ENCODE results near the gene GAB4. TPM values are rescaled to one million over a fixed set of nuclear protein-coding genes. Genes with fewer than 3 reads are reported as not detected.

Gene GAB4
- total and polyA plus RNA-seq, 2 of the 8 experiments (the other 6 are each of a cell fraction or from before 2014, with no cell fraction given) = 0.03 to 0.17 TPM

- DNase-seq (ENCODE audit: low read depth in 1 of 2, low spot score in 2 of 2) = no peak
- no peak overlapping the region for H3K4me3 ChIP-seq (ENCODE audit: extremely low read depth in 1 of 4, insufficient read depth in 2 of 4, low read depth in 3 of 4, low read length in 4 of 4)
- no peak overlapping the region for H4K8ac ChIP-seq (ENCODE audit: extremely low read depth, insufficient read depth, low read length)
- H4K91ac ChIP-seq (replicated peaks; ENCODE audit: insufficient read length, low read length) = no peak overlapping the region
- no peaks in the 10 kb centered on the region for H4K20me1 ChIP-seq (replicated peaks in 1 of 2; ENCODE audit: control insufficient read depth in 1 of 2, insufficient read depth in 2 of 2, low read length in 2 of 2)
- H2BK120ac ChIP-seq (replicated peaks; ENCODE audit: low read depth, low read length) = no peak overlapping the region
- H3K23me2 ChIP-seq (ENCODE audit: low read depth, low read length) = no peaks in the 10 kb centered on the region
- H3K79me1 ChIP-seq (ENCODE audit: low read depth, low read length) = no peaks in the 10 kb centered on the region
- no peak overlapping the region for H2BK15ac ChIP-seq (ENCODE audit: low read length)
- H2BK5ac ChIP-seq (ENCODE audit: low read depth, low read length) = no peak overlapping the region
- ChIA-PET POLR2A (ENCODE audit: partially characterized antibody) (no interaction called here), CTCF (ENCODE audit: partially characterized antibody) (no interaction called here)
- no peaks in the 10 kb centered on the region for H3K27me3 ChIP-seq (replicated peaks in 1 of 4; ENCODE audit: control insufficient read depth in 3 of 4, extremely low read depth in 1 of 4, insufficient read depth in 3 of 4, low read length in 3 of 4)
- FAIRE-seq = no peak
- no peak overlapping the region for H3K18ac ChIP-seq (ENCODE audit: extremely low read depth, low read length)
- no peak overlapping the region for H3K4ac ChIP-seq (replicated peaks; ENCODE audit: insufficient read length, low read depth, low read length)
- WGBS, 2 experiments (ENCODE audit: extremely low coverage in 1 of 2, insufficient coverage in 1 of 2, insufficient read length in 1 of 2, insufficient replicate concordance in 2 of 2, low coverage in 1 of 2, low lambda C conversion rate in 2 of 2, missing lambda C conversion rate in 1 of 2) = 64% methylated on average over 11 of the region's 11 CpGs; no CpG with 5 or more reads in 1 of the 2 experiments
- TF ChIP-seq YY1 (IDR thresholded peaks at IDR 0.05; ENCODE audit: low read depth, low read length) = no peak
- no peak for TF ChIP-seq CBX8 (IDR thresholded peaks at IDR 0.05; ENCODE audit: borderline replicate concordance, low read depth, low read length)
- TF ChIP-seq BRCA1 (IDR thresholded peaks at IDR 0.05; ENCODE audit: low read depth, low read length) = no peak
- TF ChIP-seq RXRA (IDR thresholded peaks at IDR 0.05; ENCODE audit: insufficient read depth, low read depth, low read length) = no peak
- no peak for TF ChIP-seq FOSL1 (IDR thresholded peaks at IDR 0.05; ENCODE audit: insufficient read depth, low read depth, low read length)
- no peak for TF ChIP-seq EZH2 (IDR thresholded peaks at IDR 0.05; ENCODE audit: low read depth, low read length, severe bottlenecking)
- TF ChIP-seq BACH1 (IDR thresholded peaks at IDR 0.05; ENCODE audit: low read length) = no peak
- no peak for TF ChIP-seq MAFK (IDR thresholded peaks at IDR 0.05; ENCODE audit: low read depth, low read length)
- TF ChIP-seq CBX5 (IDR thresholded peaks at IDR 0.05; ENCODE audit: low read depth, low read length) = no peak
- TF ChIP-seq HDAC2 (IDR thresholded peaks at IDR 0.05; ENCODE audit: borderline replicate concordance in 1 of 2, low read depth in 2 of 2, low read length in 2 of 2) = no peak
- TF ChIP-seq ASH2L (IDR thresholded peaks at IDR 0.05; ENCODE audit: low read length) = no peak
- no peak for TF ChIP-seq JUND (IDR thresholded peaks at IDR 0.05; ENCODE audit: low read length)
- no peak for TF ChIP-seq GABPA (IDR thresholded peaks at IDR 0.05; ENCODE audit: borderline replicate concordance, insufficient read depth, low read length)
- TF ChIP-seq TBP (IDR thresholded peaks at IDR 0.05; ENCODE audit: low read depth, low read length) = no peak
- H3K4me1 ChIP-seq (replicated peaks in 1 of 4; ENCODE audit: control insufficient read depth in 3 of 4, insufficient read depth in 4 of 4, low read length in 3 of 4) = no peaks in the 10 kb centered on the region
- no peak overlapping the region for H3K27ac ChIP-seq (ENCODE audit: low read depth, low read length)
- no peak overlapping the region for H3K9ac ChIP-seq (replicated peaks in 1 of 4; ENCODE audit: extremely low read depth in 1 of 4, low read depth in 3 of 4, low read length in 3 of 4)
- no peak overlapping the region for H2BK20ac ChIP-seq (ENCODE audit: low read length)
- no peak overlapping the region for H2AFZ ChIP-seq (ENCODE audit: low read length)
- H2AK5ac ChIP-seq (ENCODE audit: low read depth, low read length) = no peak overlapping the region
- no peak overlapping the region for H3K4me2 ChIP-seq (ENCODE audit: insufficient read depth in 1 of 2, low read depth in 2 of 2, low read length in 2 of 2)
- H2BK12ac ChIP-seq (ENCODE audit: low read depth, low read length) = no peak overlapping the region; the same call in 1 of the 2 replicates
- H3K14ac ChIP-seq (ENCODE audit: insufficient read length) = no peak overlapping the region
- H3K36me3 ChIP-seq (ENCODE audit: control insufficient read depth in 2 of 4, insufficient read depth in 4 of 4, low read length in 3 of 4) = no peaks in the 10 kb centered on the region
- no peak overlapping the region for H3K56ac ChIP-seq (replicated peaks; ENCODE audit: insufficient read length, low read depth, low read length)
- peaks cover 40 to 46% of the 10 kb centered on the region in 2 experiments for H3K9me3 ChIP-seq (ENCODE audit: insufficient read depth in 2 of 2, low read depth in 1 of 2, low read length in 1 of 2)
- H3K79me2 ChIP-seq (ENCODE audit: control insufficient read depth in 1 of 2, insufficient read depth in 2 of 2, low read length in 2 of 2) = no peaks in the 10 kb centered on the region
- H4K5ac ChIP-seq (ENCODE audit: insufficient read length, low read depth, low read length) = no peak overlapping the region
- H3K23ac ChIP-seq (ENCODE audit: insufficient read length) = no peak overlapping the region
These were observed 33.5 kb downstream of the GAB4 start for GRCh38 chr22:16974298-16975084.

Data from H1 (cell line).